ENCODE measurements around the gene MISP3.
A peak's percentile ranks its signal among the peaks of the same experiment; 100 is the strongest.

- TF ChIP-seq CTCF (IDR thresholded peaks at IDR 0.05) (peak in 1 of 3 donors; percentile 94), POLR2AphosphoS5 (IDR thresholded peaks at IDR 0.05) (peak in 1 of 3 donors; percentile 26)
These were observed 807 bp downstream of the MISP3 start for GRCh38 chr19:14073261-14073924.
